ENCODE data around the gene INSR.

DNA sequence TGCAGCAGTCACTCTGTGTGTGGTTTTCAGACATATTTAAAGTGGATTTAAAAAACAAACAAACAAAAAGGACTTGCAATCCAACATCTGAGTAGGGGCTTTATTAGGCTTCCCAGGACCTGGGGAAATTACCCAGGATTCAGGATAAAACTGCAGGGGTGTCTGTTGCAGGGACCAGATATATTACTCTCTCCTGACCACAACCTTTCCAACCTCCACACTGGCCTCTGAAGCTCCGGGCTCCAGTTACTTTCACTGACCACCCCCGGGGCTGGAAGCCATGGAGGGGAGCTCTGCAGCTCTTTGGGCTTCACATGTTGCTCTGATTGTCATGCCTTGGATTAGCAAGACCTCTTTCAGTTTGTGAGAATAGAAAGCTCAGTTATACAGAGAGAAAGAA lies 75.2 kb downstream of the INSR start:
- TF ChIP-seq, protein P1, sequence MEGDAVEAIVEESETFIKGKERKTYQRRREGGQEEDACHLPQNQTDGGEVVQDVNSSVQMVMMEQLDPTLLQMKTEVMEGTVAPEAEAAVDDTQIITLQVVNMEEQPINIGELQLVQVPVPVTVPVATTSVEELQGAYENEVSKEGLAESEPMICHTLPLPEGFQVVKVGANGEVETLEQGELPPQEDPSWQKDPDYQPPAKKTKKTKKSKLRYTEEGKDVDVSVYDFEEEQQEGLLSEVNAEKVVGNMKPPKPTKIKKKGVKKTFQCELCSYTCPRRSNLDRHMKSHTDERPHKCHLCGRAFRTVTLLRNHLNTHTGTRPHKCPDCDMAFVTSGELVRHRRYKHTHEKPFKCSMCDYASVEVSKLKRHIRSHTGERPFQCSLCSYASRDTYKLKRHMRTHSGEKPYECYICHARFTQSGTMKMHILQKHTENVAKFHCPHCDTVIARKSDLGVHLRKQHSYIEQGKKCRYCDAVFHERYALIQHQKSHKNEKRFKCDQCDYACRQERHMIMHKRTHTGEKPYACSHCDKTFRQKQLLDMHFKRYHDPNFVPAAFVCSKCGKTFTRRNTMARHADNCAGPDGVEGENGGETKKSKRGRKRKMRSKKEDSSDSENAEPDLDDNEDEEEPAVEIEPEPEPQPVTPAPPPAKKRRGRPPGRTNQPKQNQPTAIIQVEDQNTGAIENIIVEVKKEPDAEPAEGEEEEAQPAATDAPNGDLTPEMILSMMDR (IDR thresholded peaks at IDR 0.05), result no peak
- TF ChIP-seq POLR2A (IDR thresholded peaks at IDR 0.05; ENCODE audit: low read length), result no peak
- TF ChIP-seq MYC (IDR thresholded peaks at IDR 0.05; ENCODE audit: borderline replicate concordance, low read length), result no peak
- TF ChIP-seq, protein P2, sequence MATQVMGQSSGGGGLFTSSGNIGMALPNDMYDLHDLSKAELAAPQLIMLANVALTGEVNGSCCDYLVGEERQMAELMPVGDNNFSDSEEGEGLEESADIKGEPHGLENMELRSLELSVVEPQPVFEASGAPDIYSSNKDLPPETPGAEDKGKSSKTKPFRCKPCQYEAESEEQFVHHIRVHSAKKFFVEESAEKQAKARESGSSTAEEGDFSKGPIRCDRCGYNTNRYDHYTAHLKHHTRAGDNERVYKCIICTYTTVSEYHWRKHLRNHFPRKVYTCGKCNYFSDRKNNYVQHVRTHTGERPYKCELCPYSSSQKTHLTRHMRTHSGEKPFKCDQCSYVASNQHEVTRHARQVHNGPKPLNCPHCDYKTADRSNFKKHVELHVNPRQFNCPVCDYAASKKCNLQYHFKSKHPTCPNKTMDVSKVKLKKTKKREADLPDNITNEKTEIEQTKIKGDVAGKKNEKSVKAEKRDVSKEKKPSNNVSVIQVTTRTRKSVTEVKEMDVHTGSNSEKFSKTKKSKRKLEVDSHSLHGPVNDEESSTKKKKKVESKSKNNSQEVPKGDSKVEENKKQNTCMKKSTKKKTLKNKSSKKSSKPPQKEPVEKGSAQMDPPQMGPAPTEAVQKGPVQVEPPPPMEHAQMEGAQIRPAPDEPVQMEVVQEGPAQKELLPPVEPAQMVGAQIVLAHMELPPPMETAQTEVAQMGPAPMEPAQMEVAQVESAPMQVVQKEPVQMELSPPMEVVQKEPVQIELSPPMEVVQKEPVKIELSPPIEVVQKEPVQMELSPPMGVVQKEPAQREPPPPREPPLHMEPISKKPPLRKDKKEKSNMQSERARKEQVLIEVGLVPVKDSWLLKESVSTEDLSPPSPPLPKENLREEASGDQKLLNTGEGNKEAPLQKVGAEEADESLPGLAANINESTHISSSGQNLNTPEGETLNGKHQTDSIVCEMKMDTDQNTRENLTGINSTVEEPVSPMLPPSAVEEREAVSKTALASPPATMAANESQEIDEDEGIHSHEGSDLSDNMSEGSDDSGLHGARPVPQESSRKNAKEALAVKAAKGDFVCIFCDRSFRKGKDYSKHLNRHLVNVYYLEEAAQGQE (IDR thresholded peaks at IDR 0.05), result no peak
- TF ChIP-seq, protein P3, sequence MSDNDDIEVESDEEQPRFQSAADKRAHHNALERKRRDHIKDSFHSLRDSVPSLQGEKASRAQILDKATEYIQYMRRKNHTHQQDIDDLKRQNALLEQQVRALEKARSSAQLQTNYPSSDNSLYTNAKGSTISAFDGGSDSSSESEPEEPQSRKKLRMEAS (IDR thresholded peaks at IDR 0.05), result no peak
- TF ChIP-seq, protein P4, sequence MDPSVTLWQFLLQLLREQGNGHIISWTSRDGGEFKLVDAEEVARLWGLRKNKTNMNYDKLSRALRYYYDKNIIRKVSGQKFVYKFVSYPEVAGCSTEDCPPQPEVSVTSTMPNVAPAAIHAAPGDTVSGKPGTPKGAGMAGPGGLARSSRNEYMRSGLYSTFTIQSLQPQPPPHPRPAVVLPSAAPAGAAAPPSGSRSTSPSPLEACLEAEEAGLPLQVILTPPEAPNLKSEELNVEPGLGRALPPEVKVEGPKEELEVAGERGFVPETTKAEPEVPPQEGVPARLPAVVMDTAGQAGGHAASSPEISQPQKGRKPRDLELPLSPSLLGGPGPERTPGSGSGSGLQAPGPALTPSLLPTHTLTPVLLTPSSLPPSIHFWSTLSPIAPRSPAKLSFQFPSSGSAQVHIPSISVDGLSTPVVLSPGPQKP (IDR thresholded peaks at IDR 0.05; ENCODE audit: low read depth, low read length), result no peak
- TF ChIP-seq EP300 (IDR thresholded peaks at IDR 0.05), result no peak
- TF ChIP-seq, protein P5, sequence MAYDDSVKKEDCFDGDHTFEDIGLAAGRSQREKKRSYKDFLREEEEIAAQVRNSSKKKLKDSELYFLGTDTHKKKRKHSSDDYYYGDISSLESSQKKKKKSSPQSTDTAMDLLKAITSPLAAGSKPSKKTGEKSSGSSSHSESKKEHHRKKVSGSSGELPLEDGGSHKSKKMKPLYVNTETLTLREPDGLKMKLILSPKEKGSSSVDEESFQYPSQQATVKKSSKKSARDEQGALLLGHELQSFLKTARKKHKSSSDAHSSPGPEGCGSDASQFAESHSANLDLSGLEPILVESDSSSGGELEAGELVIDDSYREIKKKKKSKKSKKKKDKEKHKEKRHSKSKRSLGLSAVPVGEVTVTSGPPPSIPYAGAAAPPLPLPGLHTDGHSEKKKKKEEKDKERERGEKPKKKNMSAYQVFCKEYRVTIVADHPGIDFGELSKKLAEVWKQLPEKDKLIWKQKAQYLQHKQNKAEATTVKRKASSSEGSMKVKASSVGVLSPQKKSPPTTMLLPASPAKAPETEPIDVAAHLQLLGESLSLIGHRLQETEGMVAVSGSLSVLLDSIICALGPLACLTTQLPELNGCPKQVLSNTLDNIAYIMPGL (CRISPR knock-in tag; IDR thresholded peaks at IDR 0.05; ENCODE audit: borderline replicate concordance), result no peak
- TF ChIP-seq RAD21 (conservative IDR thresholded peaks at IDR 0.05 in 1 of 2, IDR thresholded peaks at IDR 0.05 in 1 of 2), result no peak
- no peak for TF ChIP-seq CEBPB (IDR thresholded peaks at IDR 0.05)
- TF ChIP-seq MAZ (IDR thresholded peaks at IDR 0.05; ENCODE audit: borderline replicate concordance, low read depth, low read length), result no peak

Measured in A549 (cell line).